ENCODE results near the gene GABRA4.

The GABRA4 gene

GRCh38 chr4:47017081-47017480 lies 23.7 kb upstream of the GABRA4 start:
- no peak for TF ChIP-seq CTCF (IDR thresholded peaks at IDR 0.05)

GRCh38 chr4:47013373-47013772 lies 20.0 kb upstream of the GABRA4 start:
- TF ChIP-seq CTCF (IDR thresholded peaks at IDR 0.05): no peak

- no peak for TF ChIP-seq CTCF (IDR thresholded peaks at IDR 0.05)
These were observed 19.3 kb upstream of the GABRA4 start for GRCh38 chr4:47012676-47013075.

GRCh38 chr4:47010912-47011446 lies 17.6 kb upstream of the GABRA4 start:
- no peak for TF ChIP-seq CTCF (IDR thresholded peaks at IDR 0.05)

- TF ChIP-seq CTCF (IDR thresholded peaks at IDR 0.05): no peak
These were observed 17.0 kb upstream of the GABRA4 start for GRCh38 chr4:47010347-47010911.

- TF ChIP-seq CTCF (IDR thresholded peaks at IDR 0.05): no peak
These were observed 9.2 kb upstream of the GABRA4 start for GRCh38 chr4:47002580-47002979.

GRCh38 chr4:47000406-47000805 lies 7.0 kb upstream of the GABRA4 start:
- no peak for TF ChIP-seq CTCF (IDR thresholded peaks at IDR 0.05)

GRCh38 chr4:46999566-46999965 lies 6.2 kb upstream of the GABRA4 start:
- no peak for TF ChIP-seq CTCF (IDR thresholded peaks at IDR 0.05)
